ENCODE measurements around the gene PDE4D. TPM values are rescaled to one million over a fixed set of nuclear protein-coding genes. Genes with fewer than 3 reads are reported as not detected.

Gene PDE4D
- total and polyA plus RNA-seq, 12 donors, result 1.2 to 18.9 (median 2.1) TPM

- 71 to 84% (median 75%) methylated on average over 2 of the region's 2 CpGs for WGBS, 4 donors
- H3K27ac ChIP-seq, result no peak overlapping the region
- H3K36me3 ChIP-seq (replicated peaks in 1 of 2), result no peaks in the 10 kb centered on the region
- no peaks in the 10 kb centered on the region for H3K9me3 ChIP-seq (replicated peaks in 1 of 3)
- no peaks in the 10 kb centered on the region for H3K27me3 ChIP-seq
- no peak for TF ChIP-seq POLR2A (IDR thresholded peaks at IDR 0.05)
- no peak for TF ChIP-seq CTCF (IDR thresholded peaks at IDR 0.05)
- H3K4me3 ChIP-seq, result no peak overlapping the region
- no peak for DNase-seq
- intact Hi-C loops (cut with DNase I), result no loop called here
- no peaks in the 10 kb centered on the region for H3K4me1 ChIP-seq (replicated peaks in 1 of 2)
Observed at GRCh38 chr5:59565551-59565950, 328.0 kb downstream of the PDE4D start.

- 73 to 88% (median 82%) methylated on average over 1 of the region's 1 CpG for WGBS, 4 donors
- no peaks in the 10 kb centered on the region for H3K36me3 ChIP-seq (replicated peaks in 1 of 2)
- TF ChIP-seq POLR2A (IDR thresholded peaks at IDR 0.05), result no peak
- TF ChIP-seq CTCF (IDR thresholded peaks at IDR 0.05), result no peak
- no peaks in the 10 kb centered on the region for H3K4me1 ChIP-seq (replicated peaks in 1 of 2)
- intact Hi-C loops (cut with DNase I), result no loop called here
- no peak overlapping the region for H3K27ac ChIP-seq
- no peak overlapping the region for H3K4me3 ChIP-seq
- no peak for DNase-seq
- no peaks in the 10 kb centered on the region for H3K27me3 ChIP-seq
- H3K9me3 ChIP-seq (replicated peaks in 1 of 3), result no peaks in the 10 kb centered on the region
Observed at GRCh38 chr5:59564895-59565294, 328.6 kb downstream of the PDE4D start.

GRCh38 chr5:59562756-59563389, 330.7 kb downstream of the PDE4D start:
- H3K27ac ChIP-seq, result no peak overlapping the region
- no peaks in the 10 kb centered on the region for H3K4me1 ChIP-seq (replicated peaks in 1 of 2)
- TF ChIP-seq CTCF (IDR thresholded peaks at IDR 0.05) (no peak), POLR2A (IDR thresholded peaks at IDR 0.05) (no peak)
- no peaks in the 10 kb centered on the region for H3K9me3 ChIP-seq (replicated peaks in 1 of 3)
- DNase-seq, result no peak
- intact Hi-C loops (cut with DNase I), result no loop called here
- no peak overlapping the region for H3K4me3 ChIP-seq
- 27 to 34% (median 28%) methylated on average over 3 of the region's 3 CpGs for WGBS, 4 donors
- no peaks in the 10 kb centered on the region for H3K36me3 ChIP-seq (replicated peaks in 1 of 2)
- no peaks in the 10 kb centered on the region for H3K27me3 ChIP-seq

- intact Hi-C loops (cut with DNase I), result no loop called here
- TF ChIP-seq CTCF (IDR thresholded peaks at IDR 0.05) (no peak), POLR2A (IDR thresholded peaks at IDR 0.05) (no peak)
- no peak for DNase-seq
- no peak overlapping the region for H3K27ac ChIP-seq
- H3K27me3 ChIP-seq, result no peaks in the 10 kb centered on the region
- no peaks in the 10 kb centered on the region for H3K9me3 ChIP-seq (replicated peaks in 1 of 3)
- WGBS, 4 donors, result 48 to 63% (median 60%) methylated on average over 2 of the region's 2 CpGs
- no peaks in the 10 kb centered on the region for H3K36me3 ChIP-seq (replicated peaks in 1 of 2)
- no peaks in the 10 kb centered on the region for H3K4me1 ChIP-seq (replicated peaks in 1 of 2)
- no peak overlapping the region for H3K4me3 ChIP-seq
Observed at GRCh38 chr5:59560553-59560952, 333.0 kb downstream of the PDE4D start.
